ENCODE results near the gene DCTN4. TPM values are rescaled to one million over a fixed set of nuclear protein-coding genes. Genes with fewer than 3 reads are reported as not detected.

The DCTN4 gene
- total RNA-seq, 1 experiment from 2014 or later, result 66.8 TPM

- ChIA-PET CTCF (no interaction called here), POLR2A (no interaction called here)
- Histone ChIP-seq H3K9me3 (ENCODE audit: control insufficient read depth, insufficient read depth, low read depth, low read length) (no peaks in the 10 kb centered on the region), H3K27me3 (ENCODE audit: control insufficient read depth, insufficient read depth, low read length) (no peaks in the 10 kb centered on the region), H3K4me3 (ENCODE audit: low read depth in 2 of 2, low read length in 2 of 2) (no peak overlapping the region), H3K27ac (ENCODE audit: low read length) (no peak overlapping the region), H3K4me1 (ENCODE audit: control insufficient read depth, insufficient read depth, low read length) (no peaks in the 10 kb centered on the region), H3K36me3 (ENCODE audit: control insufficient read depth, insufficient read depth, low read length) (no peaks in the 10 kb centered on the region)
- in situ Hi-C loops (cut with HindIII; ENCODE audit: low pct_unique_long_range_greater_than_20kb, low sequenced_read_pairs) (no loop called here), intact Hi-C loops (cut with micrococcal nuclease; ENCODE audit: unreplicated experiment) (no loop called here)
- BruUV-seq (replicated peaks), result no TSS peak
- TF ChIP-seq POLR2AphosphoS5 (IDR thresholded peaks at IDR 0.05; ENCODE audit: low read depth, low read length) (no peak), CTCF (IDR thresholded peaks at IDR 0.05) (no peak), TCF7L2 (IDR thresholded peaks at IDR 0.05; ENCODE audit: low read depth, low read length) (no peak), SIN3A (IDR thresholded peaks at IDR 0.05; ENCODE audit: borderline replicate concordance, insufficient read depth, low read depth, low read length) (no peak), REST (IDR thresholded peaks at IDR 0.05; ENCODE audit: insufficient read depth in 1 of 2, low read depth in 2 of 2, low read length in 1 of 2) (no peak)
- ATAC-seq (no peak), DNase-seq (ENCODE audit: low read depth, low spot score) (no peak)
Observed at GRCh38 chr5:150765011-150765798, 6.4 kb upstream of the DCTN4 start.

- in situ Hi-C loops (cut with HindIII; ENCODE audit: low pct_unique_long_range_greater_than_20kb, low sequenced_read_pairs), result no loop called here
- no peak for TF ChIP-seq POLR2AphosphoS5 (IDR thresholded peaks at IDR 0.05; ENCODE audit: low read depth, low read length)
- TF ChIP-seq SIN3A (IDR thresholded peaks at IDR 0.05; ENCODE audit: borderline replicate concordance, insufficient read depth, low read depth, low read length), result no peak
- no peak for TF ChIP-seq TCF7L2 (IDR thresholded peaks at IDR 0.05; ENCODE audit: low read depth, low read length)
- no peak for TF ChIP-seq CTCF (IDR thresholded peaks at IDR 0.05)
- no peak for TF ChIP-seq REST (IDR thresholded peaks at IDR 0.05; ENCODE audit: insufficient read depth in 1 of 2, low read depth in 2 of 2, low read length in 1 of 2)
- no TSS peak for BruUV-seq (replicated peaks)
- intact Hi-C loops (cut with micrococcal nuclease; ENCODE audit: unreplicated experiment), result no loop called here
- no peak overlapping the region for H3K4me3 ChIP-seq (ENCODE audit: low read depth in 2 of 2, low read length in 2 of 2)
- ATAC-seq (no peak), DNase-seq (ENCODE audit: low read depth, low spot score) (no peak)
- CTCF ChIA-PET, result no interaction called here
- POLR2A ChIA-PET, result no interaction called here
- no peaks in the 10 kb centered on the region for H3K36me3 ChIP-seq (ENCODE audit: control insufficient read depth, insufficient read depth, low read length)
- H3K9me3 ChIP-seq (ENCODE audit: control insufficient read depth, insufficient read depth, low read depth, low read length), result no peaks in the 10 kb centered on the region
- H3K27ac ChIP-seq (ENCODE audit: low read length), result no peak overlapping the region
- peaks cover 1% of the 10 kb centered on the region; the same call in 1 of the 2 replicates for H3K4me1 ChIP-seq (ENCODE audit: control insufficient read depth, insufficient read depth, low read length)
- no peaks in the 10 kb centered on the region for H3K27me3 ChIP-seq (ENCODE audit: control insufficient read depth, insufficient read depth, low read length)
Observed at GRCh38 chr5:150764530-150764929, 5.7 kb upstream of the DCTN4 start.

Data from Panc1 (cell line).